NOMO-1 treated with dmso at 0.1 percent for 144 hours (cell line): Measurements from ENCODE around the gene ANKRD49.
"Not testable (repeated sequence)": the region's sequence is repeated elsewhere in the genome, so short reads cannot be mapped to it uniquely, and the experiment has no call there.

Source experiments
- DNase-seq: peaks from one replicate; lab custom pipeline; 2025; ENCODE audit not compliant: unreplicated experiment; lab: John Stamatoyannopoulos, UW

The ANKRD49 gene

DNA sequence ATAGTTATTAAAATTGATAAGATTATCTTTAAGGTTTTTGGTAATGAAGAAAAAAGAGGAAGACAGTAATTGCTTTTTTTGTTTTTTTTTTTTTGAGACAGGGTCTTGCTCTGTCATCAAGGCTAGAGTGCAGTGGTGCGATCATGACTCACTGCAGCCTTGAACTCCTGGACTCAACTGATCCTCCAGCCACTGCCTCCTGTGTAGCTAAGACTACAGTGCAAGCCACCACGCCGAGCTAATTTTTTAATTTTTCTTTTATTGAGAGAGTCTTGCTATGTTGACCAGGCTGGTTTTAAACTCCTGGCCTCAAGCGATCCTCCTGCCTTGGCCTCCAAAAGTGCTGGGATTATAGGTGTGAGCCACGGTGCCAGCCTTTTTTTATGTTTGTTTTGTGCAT lies 12.7 kb downstream of the ANKRD49 start:
- DNase-seq = not testable (repeated sequence)

- DNase-seq = peak; percentile 68
These were observed 13.7 kb downstream of the ANKRD49 start for GRCh38 chr11:94507485-94507884.

DNA sequence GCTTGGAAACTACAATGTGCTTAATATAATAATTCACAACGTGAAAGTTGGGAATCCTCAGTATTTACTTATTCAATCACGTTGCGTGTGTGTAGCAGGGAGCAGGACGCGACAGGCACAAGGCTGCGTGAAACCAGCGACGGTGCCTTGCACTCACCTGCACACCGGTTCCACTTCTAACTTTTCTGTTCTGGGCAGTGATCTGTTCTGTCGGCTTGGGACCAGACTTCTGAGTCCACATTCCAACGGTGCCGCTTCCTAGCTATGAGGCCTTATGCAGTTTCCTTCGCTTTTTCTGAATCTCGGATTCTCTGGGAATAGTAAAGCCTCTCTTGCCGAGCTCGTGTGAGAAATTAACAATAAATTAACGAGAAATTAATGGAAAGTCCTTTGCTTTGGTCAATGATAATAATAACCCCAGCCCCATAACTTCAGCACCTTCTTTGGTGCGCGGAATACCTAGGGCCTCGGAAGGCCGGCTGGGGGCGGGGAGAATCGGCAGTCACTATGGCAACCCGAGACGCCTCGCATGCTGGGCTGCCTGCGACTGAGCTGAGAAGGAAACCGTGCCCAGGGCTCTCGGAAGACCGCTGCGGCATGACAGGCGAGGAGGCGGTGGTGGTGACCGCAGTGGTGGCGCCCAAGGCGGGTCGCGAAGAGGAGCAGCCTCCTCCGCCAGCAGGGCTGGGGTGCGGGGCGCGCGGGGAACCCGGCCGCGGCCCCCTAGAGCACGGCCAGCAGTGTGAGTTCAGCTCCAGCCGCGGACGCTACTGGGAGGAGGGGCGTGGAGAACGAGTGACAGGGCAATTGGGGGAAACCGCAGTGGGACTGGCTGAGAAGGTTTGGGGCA lies 18.4 kb downstream of the ANKRD49 start, which contains the start of gene C11orf97:
Gene C11orf97, plus strand, starts transcription at position 530 of the 850 bp plus-strand sequence. Its CDS starts 68 bp downstream, at position 598.
- DNase-seq = no peak

- no peak for DNase-seq
These were observed 19.3 kb downstream of the ANKRD49 start for GRCh38 chr11:94513091-94513490.

- no peak for DNase-seq
These were observed 21.6 kb downstream of the ANKRD49 start for GRCh38 chr11:94515398-94515797.

GRCh38 chr11:94516725-94517124 lies 22.9 kb downstream of the ANKRD49 start:
- DNase-seq = no peak

- no peak for DNase-seq
These were observed 24.5 kb downstream of the ANKRD49 start for GRCh38 chr11:94518300-94518699.

- DNase-seq = peak; percentile 16
These were observed 25.8 kb downstream of the ANKRD49 start for GRCh38 chr11:94519478-94520084.

GRCh38 chr11:94521684-94522083 lies 27.9 kb downstream of the ANKRD49 start:
- DNase-seq = no peak

GRCh38 chr11:94524341-94524740 lies 30.6 kb downstream of the ANKRD49 start:
- no peak for DNase-seq

DNA sequence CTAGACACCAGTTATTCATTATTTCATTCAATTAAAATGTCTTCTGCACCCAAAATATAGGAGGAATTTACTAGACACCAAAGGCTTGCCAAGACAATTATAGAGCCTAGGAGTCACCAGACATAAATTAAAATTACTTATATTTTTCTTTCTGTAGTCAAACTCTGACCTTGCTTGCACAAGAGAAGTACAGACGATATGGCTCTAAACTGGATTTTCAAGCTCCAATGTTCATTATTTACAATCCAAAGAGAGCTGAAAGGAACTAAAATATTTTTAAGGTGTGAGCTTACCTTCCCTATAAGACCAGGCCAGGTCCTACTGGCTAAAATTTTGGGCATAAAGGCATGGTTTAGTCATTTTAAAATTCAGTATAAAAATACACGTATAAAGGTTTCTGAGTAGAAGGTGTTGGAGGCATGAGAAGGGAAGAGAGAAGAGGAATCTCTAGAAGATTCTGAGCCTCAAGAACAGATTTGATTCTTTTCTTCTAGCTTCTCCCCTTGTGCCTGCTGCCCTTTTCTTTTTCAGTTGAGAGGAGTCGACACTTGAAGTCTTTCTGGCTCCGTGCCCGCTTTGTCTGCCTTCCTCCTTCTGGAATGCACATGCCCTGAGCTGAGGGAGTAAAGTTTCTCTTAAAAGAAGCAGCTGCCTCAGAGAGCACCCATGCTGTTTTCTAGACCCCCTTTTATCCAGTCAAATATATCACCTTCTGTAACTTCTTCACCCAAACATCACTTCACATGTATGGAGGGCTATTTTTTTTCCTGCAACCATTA lies 32.0 kb downstream of the ANKRD49 start:
- no peak for DNase-seq

DNA sequence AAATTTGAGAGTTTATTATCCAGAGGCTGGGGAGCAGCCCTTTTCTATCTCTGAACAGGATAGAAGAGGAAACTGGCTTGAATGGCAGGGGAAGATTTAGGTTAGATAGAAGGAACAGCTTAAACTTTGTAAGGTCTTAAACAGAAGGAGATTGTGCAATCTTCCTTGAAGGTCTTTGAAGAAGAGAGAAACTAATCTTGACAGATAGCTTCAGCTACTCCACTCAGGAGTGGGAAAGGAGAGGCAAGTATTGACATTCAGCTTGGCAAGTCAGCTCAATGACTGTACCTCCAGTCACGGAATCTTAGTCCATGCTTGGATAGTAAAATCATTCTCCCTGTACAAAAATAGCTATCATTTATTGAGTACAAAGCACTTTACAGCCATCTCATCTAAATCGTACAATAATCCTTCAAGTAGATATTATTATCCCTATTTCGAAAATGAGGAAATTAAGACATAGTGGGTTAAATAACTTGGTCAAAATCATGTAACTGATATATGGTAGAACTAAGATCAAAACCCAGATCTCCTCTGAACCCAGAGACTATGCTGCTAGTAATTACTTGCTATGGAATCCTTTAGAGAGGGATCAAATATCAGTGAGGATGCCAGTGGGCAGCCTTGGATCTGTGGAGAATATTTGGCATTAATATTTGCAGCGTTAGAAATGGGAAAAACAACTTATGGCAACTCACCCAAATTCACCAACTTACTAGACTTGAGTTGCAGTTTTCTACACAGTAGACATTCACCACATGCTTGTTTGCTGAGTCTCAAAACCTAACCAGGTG lies 33.1 kb downstream of the ANKRD49 start:
- DNase-seq = no peak

DNA sequence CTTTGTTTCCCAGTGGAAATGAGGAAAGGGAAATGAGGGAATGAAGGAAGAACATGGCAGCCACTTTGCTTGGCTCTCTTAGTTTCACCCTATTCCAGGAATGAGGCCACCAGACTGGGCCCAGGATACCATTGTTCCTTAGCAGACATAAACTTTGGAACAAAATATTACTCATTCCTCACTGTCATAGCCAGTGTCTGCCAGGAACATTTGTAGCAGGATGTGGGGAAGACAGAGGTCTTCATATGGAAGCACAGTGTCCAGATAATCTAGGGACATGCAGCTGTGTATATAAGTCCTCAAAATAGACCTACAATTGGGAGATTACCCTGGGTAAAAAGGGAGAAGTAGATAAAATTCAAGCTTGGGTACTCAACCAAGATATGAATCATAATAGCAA lies 34.8 kb downstream of the ANKRD49 start:
- no peak for DNase-seq

DNA sequence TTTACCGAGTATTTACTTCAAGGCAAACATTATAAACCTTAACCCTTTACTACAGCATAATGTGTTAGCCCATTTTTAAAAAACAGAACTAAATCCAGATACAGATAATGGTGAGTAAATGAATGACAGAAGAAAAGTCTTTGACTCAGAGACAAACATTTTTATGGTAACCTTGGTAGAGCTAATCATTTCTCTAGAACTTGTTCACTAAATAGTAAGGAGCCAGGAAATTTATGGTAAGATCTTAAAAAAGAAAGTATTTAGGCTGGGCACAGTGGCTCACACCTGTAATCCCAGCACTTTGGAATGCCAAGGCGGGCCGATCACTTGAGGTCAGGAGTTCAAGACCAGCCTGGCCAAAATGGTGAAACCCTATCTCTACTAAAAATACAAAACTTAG lies 38.4 kb downstream of the ANKRD49 start:
- no peak for DNase-seq

DNA sequence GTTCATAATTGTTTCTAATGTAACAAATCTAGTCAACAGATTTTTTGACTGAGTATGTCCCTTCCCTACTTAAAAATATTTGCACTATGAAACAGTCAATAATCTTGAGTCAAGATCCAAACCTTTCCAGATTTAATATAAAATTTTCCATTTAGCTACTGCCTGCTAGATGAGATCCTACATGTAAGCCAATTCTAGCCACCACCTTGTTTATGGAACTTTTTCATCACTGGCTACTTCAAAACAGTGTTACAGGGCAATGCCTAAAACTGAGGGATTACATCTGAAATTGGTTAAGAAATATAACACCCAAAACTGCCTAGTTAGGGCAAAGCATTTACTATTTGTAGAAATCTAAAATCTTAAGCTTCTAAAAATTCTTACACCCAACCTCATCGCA lies 39.4 kb downstream of the ANKRD49 start:
- DNase-seq = no peak

DNA sequence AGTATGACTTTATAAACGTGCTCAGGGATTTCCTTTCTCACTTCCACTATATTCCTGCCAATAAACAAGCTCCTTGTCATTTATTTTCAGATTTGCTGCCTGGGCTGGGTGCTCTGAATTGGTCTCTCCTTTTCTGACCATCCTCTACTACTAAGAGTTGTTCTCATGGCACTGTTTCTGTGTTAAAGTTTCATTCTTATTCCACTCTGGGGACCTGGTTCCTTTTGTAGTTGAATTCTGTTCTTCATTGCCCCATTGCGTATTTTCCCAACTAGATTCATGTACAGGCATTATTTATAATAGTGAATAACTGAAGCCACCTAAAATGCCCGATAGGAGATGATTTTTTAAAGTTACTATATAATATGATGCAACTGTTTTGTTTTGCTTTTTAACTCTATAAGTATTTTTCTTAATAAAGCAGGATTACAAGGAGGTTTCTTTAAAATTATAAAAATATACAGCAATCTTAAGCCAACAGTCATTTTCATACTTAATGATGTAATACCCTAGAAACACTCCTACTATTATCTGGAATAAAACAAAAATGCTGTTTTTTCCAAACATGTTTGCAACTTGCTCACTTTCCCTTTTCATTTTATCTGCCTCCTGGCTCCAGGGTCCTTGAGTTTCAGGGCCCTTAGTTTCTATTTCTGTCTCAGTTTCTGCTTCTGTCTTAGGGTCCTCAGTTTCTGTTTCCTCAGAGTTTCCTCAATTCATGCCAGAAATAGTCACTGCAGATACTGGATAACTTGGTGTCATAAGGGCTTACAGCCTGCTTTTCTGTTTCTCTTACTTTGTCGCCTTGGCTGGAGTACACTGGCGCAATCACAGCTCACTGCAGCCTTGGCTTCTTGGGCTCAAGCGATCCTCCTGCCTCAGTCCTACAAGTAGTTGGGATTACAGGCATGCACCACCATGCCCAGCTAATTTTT lies 40.2 kb downstream of the ANKRD49 start:
- DNase-seq = peak; percentile 35

- no peak for DNase-seq
These were observed 42.6 kb downstream of the ANKRD49 start for GRCh38 chr11:94536386-94536785.

- DNase-seq = no peak
These were observed 43.3 kb downstream of the ANKRD49 start for GRCh38 chr11:94537031-94537600.

DNA sequence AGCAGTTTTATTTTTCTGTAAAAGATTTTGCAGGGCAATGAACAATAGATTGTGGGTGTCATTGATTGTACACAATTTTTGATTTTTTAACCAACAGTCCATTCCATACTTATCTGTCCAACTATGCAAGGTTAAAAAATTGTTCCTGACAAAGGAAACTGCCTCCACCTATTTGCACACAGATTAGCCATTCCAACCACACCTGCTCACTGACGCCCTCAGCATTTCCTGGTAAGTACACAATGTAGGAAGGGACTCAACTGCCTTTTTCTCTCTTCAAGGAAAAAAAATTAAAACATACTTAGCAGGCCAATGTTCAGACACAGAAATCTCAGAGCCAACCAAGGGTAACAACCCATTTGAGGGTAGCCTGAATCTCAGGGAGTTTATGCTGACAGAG lies 45.6 kb downstream of the ANKRD49 start:
- no peak for DNase-seq
